Choroid plexus epithelial cell (primary cell): ENCODE results near the gene G3BP1.
"Not testable (repeated sequence)": the region's sequence is repeated elsewhere in the genome, so short reads cannot be mapped to it uniquely, and the experiment has no call there.

Experiments
- DNase-seq: peaks from one replicate; pipeline ENCODE4 v3.0.0-alpha.2; 2010; ENCODE audit warnings: low read depth
- H3K4me3 ChIP-seq: 2 replicates; pipeline ENCODE4 v1.5.1; 2011; ENCODE audit warnings: low read depth, mild to moderate bottlenecking, control low read depth, low read length, moderate library complexity
- CTCF ChIP-seq: conservative IDR thresholded peaks from 2 replicates; pipeline ENCODE4 v1.5.1; 2011; ENCODE audit warnings: low read depth, mild to moderate bottlenecking, control low read depth, inconsistent platforms, low read length, moderate library complexity

G3BP1 gene

DNA sequence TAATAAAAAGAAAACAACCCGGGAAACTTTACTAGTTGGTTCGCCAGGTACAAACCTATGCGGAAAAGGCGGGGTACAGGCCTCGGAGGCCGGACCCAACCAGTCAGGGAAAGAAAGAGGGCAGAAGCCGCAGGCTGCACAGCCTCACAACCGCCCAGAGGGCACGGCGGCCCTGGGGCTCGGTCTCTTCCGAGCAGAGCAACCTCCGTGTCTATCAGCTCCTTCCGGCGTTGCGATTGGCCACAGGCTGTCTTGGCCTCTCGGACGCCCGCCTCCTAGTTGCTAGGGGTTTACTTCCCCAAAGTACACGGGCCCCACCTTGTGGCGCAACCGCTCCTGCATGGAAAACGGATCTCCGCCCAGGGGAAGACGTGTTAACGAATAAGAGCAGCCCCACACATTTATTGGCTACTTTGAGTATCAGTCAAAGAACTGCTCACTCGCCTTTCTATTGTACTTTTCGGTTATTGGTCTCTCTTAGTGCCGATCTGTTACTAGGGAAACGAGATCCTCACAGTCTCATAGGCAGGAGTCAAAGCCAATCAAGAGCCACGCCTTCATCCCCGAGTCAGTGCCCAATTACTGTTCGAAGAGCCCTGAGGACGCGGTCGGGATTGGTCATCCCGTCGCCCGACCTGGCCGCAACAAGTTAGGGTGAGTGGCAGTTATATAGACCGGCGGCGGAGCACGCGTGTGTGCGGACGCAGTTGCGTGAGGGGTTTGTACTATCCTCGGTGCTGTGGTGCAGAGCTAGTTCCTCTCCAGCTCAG is at the start of gene G3BP1:
Gene G3BP1 (plus strand): TSS at position 696 of the 770 bp plus-strand sequence. CDS start 14,667 bp downstream, outside the sequence.
- DNase-seq = peak; percentile 100
- peak within 1 kb of the TSS; percentile 73 for H3K4me3 ChIP-seq
- TF ChIP-seq CTCF = peak; percentile 73

DNA sequence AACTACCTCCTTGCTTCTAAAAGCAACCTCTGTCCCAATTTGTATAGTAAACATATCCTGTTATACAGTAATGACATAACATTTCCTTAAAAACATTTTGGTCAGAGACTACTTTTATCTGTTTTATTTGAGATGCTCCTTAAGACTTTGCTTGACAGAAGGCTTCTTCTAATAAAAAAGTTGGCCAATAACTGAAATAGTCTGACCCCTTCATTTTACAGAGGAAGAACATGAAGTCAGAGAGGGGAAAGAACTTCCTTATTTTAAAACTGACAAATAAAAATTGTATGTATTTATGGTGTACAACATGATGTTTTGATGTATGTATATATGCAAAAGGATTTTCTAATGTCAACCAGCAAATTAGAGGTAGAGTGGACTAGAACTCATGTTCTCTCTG is 49.2 kb upstream of the G3BP1 start:
- no peak overlapping the region for H3K4me3 ChIP-seq
- no peak for DNase-seq
- no peak for TF ChIP-seq CTCF

- H3K4me3 ChIP-seq = no peak overlapping the region
- DNase-seq = no peak
- TF ChIP-seq CTCF = no peak
These were observed 47.4 kb upstream of the G3BP1 start for GRCh38 chr5:151724360-151724759.

DNA sequence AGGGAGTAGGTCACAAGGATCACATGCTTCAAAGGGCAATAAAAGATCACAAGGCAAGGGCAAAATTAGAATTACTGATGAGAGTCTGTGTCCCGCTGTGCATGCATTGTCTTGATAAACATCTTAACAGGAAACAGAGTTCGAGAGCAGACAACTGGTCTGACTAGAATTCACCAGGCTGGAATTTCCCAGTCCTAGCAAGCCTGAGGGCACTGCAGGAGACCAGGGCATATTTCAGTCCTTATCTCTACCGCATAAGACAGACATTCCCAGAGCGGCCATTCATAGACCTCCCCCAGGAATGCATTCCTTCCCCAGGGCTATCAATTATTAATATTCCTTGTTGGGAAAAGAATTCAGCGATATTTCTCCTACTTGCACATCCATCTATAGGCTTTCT is 42.2 kb upstream of the G3BP1 start:
- not testable (repeated sequence) for H3K4me3 ChIP-seq
- DNase-seq = peak; percentile 21

DNA sequence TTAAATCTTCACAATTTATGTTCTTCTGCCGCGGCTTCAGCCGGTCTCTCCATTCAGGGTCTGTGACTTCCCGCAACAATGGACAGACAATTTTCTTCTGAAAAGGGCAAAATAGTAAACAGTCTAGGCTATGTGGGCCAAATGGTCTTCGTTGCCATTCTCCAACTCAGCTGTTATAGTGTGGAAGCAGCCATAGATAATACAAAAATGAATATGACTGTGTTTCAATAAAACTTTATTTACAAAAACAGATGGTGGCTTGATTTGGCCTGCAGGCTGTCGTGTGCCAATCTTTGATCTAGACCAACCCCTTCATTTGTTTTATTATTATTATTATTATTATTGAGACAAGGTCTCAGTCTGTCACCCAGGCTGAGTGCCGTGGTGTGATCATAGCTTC is 41.4 kb upstream of the G3BP1 start:
- H3K4me3 ChIP-seq = no peak overlapping the region
- no peak for DNase-seq
- no peak for TF ChIP-seq CTCF

DNA sequence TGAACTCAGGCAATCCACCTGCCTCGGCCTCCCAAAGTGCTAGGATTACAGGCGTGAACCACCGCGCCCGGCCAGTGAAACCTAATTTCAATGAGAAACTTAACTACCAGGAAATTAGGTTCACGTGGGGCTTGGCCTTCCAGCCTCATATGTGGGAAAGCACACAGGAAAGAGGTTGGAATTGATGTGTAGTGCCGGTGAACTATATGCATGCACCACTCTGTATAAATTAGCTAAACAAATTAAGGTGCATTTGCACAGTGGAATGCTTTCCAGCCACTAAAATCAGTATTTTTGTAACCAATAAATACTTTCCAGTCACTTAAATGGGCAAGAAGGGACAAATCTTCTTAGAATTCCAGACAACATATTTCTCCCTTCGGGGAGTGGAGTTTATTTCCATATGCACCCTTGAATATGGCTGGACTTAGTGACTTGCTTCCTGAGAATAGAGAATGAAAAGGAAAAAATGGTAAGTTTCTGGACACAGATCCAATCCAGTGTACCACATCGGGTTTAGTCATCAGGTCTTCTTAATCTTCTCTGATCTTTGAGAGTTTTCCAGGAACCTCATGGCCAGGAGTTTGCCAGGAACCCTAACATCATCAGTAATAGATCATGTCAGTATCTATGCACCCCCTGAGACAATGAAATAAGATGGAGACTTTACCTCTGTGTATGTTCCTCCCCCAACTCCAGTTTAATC is 38.2 kb upstream of the G3BP1 start:
- TF ChIP-seq CTCF = no peak
- no peak overlapping the region for H3K4me3 ChIP-seq
- no peak for DNase-seq

GRCh38 chr5:151734064-151734408 is 37.7 kb upstream of the G3BP1 start:
- no peak overlapping the region for H3K4me3 ChIP-seq
- DNase-seq = no peak
- no peak for TF ChIP-seq CTCF
